Activated CD8-positive, alpha-beta memory T cell treated with anti-CD3 and anti-CD28 coated beads, Interleukin-2, amount 50 U/mL, for 24 hours (primary cell): ENCODE results near the gene KIF2A.

Experiments
- DNase-seq: peaks from one replicate; pipeline ENCODE4 v3.0.0-alpha.2; 2020; ENCODE audit errors: extremely low read depth

Gene KIF2A

GRCh38 chr5:62328772-62329491 lies 22.9 kb downstream of the KIF2A start:
- no peak for DNase-seq

DNA sequence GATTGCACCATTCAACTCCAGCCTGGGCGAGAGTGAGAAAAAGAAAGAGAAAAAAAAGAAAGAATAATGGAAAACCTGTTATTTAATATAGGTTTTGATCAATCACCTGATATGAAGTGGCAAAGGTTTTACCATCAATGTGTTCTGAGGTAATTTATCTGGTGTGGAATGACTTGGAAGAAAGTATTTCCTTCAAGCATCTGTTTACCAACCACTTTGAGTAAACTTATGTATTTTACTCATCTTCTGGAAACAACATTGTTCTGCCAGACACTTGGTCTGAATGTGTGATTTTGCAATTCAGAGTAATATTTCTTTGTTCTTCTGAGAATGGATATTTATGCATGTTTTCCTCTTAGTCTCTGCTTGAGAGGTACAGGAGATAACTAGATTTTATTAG lies 24.3 kb downstream of the KIF2A start:
- DNase-seq: no peak

GRCh38 chr5:62331921-62332320 lies 25.9 kb downstream of the KIF2A start:
- no peak for DNase-seq

DNA sequence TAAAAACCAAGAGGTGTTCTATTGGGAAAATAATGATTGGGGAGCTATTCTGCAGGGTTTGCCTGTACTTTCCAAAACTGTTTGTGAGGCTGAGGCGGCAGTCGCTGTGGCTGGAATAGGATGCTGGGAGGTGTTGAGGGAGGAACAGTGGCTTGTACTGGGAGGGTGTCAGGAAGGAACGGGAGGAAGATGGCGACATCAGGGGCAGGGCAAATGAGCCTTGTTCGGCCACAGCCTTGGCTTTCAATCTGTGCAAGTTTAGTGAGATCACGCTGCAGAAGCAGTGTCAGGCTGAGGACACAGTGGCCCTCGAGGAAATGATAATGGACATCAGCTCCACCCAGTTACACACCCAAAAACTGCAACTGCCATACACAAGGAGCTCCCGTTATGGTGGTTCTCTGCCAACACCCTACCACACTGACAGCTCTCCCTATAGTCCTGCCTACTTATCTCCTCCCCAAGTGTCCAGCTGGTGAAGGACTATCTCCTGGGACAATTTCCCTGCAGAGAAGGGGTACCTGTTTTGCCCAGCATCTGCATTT lies 27.3 kb downstream of the KIF2A start:
- DNase-seq: no peak

DNA sequence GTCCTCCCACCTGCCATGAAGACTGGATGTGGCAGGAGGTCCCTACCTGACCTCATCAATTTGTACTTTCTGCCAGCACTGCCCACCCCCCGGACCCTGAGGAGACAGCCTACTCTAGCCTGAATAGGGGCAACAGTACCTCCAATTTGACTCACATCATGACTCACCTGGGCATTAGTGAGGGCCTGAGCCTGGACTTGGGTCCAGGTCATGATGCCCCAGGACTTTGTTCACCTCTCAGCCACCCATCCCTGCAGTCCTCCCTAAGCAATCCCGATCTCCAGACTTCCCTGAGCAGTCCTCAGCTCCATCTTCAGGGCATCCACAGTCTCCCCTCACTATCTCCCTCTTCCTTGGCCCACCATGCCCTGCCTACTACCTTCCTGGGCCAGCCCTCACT lies 28.1 kb downstream of the KIF2A start:
- no peak for DNase-seq

DNA sequence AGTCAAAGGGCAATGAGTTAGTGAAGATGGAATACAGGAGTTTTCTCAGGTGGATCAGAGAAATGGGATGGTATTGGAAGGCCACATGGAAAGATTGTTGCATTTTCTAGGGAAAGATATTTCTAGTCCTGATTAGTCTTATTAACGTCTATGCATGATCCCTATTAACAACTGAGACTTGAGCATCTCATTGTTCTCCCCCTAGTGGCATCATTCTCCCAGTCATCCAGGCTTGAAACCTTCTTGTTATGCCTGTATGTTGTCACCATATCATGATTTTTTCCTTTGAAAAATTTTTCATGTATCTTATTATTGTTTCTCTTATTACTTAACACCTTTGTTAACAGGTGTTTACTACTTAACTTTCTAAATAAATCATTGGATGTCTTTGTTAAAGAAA lies 34.4 kb downstream of the KIF2A start:
- DNase-seq: no peak

GRCh38 chr5:62340979-62341378 lies 35.0 kb downstream of the KIF2A start:
- no peak for DNase-seq

- DNase-seq: no peak
Observed at GRCh38 chr5:62341783-62342475, 35.9 kb downstream of the KIF2A start.

DNA sequence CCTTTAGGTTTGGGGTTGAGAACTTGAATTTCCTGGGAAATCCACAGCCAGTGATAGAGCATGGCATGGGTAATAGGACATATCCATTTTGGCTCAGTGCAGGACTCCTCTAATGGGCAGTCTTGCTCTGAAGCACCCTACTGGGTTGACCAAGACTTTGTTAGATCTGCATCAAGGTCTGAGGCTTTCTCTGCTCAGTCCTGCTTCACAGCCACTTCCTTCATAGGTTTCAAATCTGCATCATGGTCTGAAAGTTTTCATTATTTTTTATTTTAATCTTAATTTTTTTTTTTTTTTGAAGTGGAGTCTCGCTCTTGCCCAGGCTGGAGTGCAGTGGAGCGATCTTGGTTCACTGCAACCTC lies 36.5 kb downstream of the KIF2A start:
- no peak for DNase-seq

DNA sequence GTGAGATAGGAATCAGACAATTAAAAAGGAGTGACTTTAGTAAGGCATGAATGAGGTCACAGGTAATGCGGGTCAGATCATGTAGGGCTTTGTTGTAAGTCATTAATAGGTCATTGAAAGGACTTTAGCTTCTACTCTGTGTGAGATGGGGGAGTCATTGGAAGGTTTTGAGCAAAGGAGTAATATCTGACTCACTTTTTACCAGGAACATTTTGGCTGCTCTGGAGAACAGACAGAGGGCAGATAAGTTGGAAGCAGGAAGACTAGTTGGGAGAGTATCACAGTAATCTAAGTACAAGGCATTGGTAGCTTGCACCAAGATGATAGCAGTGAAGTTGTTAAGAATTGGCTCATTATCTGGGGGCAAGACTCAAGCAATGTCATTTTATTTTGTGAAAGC lies 37.4 kb downstream of the KIF2A start:
- no peak for DNase-seq

DNA sequence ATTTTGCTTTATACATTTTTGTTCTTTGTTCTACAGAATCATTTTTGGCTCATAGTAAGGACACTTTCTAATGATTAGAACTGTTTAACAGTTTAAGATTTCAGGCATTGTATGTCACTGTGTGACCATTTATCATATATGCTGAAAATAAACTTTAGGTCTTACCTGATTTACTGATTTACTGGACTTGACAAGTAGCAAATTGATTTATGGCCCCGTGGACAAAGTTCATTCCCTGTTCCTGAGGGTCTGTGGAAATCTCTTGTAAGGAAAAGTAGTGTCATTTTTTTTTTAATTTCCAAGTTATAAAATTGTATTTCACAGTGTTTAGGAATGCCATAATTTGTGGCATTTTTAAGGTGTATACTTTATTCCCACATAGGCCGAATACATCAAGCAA lies 40.7 kb downstream of the KIF2A start:
- no peak for DNase-seq

- DNase-seq: no peak
Observed at GRCh38 chr5:62347928-62348327, 41.9 kb downstream of the KIF2A start.

DNA sequence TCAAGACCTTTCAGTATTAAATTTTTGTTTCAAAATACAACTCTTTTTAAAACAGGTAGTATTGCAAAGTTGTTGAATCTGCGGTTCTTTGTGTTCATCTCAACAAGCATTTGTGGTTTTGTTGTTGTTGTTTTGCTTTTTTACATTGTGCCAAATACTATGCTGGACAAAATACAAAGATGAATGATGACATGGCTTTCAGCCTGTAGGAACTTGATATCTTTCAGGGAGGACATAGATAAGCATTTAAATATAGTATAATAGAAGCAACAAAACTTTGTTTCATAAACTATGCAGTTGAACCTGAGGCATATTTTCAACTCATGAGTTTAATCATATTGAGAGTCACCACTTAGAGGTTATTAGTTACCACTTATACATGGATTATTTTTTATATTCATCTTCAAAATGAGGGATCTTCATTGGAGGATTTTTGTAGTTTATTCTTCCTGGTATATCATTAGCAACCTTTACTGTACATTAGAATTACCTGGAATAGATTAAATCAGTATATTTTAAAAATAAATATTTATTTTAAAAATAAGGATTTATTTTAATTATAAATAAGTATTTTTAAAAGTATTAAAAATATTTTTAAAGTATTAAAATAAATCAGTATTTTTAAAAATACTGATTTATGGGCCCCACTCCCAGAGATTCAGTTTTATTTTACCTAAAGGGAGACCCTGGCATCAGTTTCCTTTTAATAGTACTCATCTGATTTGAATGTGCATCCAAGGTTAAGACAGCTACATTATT lies 42.9 kb downstream of the KIF2A start:
- no peak for DNase-seq

DNA sequence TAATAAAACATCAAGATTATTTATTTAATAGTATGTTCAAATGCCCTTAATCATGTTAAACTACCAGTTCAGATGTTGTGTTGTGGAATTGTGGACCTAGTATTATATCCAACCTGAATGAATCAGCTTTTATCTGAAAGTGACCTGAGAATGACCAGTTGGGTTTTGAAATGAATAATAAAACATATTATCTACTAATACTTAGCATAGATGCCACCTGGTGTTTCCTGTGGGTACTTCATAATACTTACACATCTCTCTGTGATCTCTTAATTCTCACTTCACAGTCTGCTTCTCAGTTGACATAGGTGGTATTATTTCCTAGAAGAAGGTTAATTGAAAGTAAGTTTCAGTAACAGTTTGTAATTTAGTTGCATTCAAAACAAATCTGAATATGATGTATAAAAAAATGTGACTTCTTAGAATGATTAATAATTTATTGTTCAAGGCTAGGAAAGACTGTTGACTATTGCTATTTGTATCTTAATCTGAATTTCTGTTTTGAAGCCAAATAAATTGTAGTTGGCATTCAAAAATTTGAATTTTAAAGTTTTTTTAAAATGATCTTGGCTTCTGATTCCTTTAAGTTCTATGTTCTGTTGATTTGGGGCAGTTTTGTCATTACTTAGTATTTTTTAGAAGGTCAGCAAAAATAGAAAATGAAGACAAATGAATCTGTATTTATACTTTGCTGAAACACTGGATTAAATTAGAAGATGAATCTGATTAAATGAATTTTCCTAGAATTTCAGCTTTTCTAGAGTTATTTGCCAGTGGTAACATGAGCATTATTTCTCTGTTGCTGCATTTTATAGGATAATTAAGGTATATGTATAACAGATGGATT lies 48.2 kb downstream of the KIF2A start:
- no peak for DNase-seq

GRCh38 chr5:62362701-62363100 lies 56.7 kb downstream of the KIF2A start:
- DNase-seq: no peak

GRCh38 chr5:62369039-62369438 lies 63.0 kb downstream of the KIF2A start:
- DNase-seq: no peak

DNA sequence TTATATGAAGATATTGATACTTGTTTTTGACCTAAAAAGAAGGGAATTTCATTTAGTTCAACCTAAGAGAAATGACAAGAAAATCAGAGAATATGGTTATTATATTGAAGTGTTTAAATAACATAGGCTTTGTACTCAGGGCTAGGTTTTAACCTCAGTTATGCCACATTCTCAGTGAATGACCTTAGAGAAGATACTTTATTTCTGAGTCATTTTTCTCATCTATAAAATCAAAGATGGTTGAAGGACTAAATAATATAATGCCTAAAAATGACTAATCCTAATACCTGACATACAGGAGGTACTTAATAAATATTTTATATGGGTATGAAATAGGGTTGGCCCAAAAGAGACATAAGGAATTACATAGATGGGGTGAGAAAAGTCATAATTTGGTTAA lies 65.4 kb downstream of the KIF2A start:
- no peak for DNase-seq

GRCh38 chr5:62372600-62372999 lies 66.6 kb downstream of the KIF2A start:
- no peak for DNase-seq

DNA sequence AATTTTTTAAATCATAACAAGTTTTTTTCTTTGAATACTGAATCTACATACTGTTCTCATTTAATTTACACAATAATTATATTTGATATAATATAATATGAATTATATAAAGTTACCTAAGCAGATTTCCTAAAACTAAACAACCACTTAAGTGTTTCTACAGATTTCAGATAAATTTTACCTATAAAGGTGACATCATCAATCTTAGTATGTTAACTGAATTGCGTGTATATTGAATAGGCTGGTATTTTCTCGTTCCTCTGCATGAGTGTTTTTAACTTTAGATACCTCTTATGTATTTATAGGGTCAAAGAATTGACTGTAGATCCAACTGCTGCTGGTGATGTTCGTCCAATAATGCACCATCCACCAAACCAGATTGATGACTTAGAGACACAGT lies 67.4 kb downstream of the KIF2A start:
- no peak for DNase-seq

GRCh38 chr5:62374090-62374489 lies 68.1 kb downstream of the KIF2A start:
- DNase-seq: no peak

DNA sequence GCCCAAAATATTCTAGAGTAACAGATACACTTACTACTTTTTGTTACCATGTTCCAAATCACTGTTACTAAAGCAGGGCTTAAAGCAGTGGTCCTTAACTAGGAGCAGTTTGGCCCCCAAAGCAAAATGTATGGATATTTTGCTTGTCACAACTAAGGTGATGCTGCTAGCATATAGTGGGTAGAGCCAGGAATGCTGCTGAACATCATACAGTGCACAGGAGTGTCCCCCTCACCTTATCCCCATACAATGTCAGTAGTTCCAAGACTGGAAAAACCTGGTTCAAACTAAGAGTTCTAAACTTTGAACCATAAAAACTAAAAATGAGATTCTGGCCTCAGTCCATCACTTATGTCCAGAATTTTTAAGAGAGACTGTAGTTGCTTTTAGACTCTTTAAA lies 69.6 kb downstream of the KIF2A start:
- no peak for DNase-seq

GRCh38 chr5:62376064-62376463 lies 70.1 kb downstream of the KIF2A start:
- no peak for DNase-seq
